WTC11 (cell line): Measurements from ENCODE around the gene EXOSC5. TPM values are rescaled to one million over a fixed set of nuclear protein-coding genes. Genes with fewer than 3 reads are reported as not detected.

Experiments used
- ATAC-seq: fragments of 200-7000 bp; cut with Tn5 transposase; 2 replicates; pipeline ENCODE4 v1.10.0; 2021; ENCODE audit warnings: mild to moderate bottlenecking, moderate library complexity
- CTCF ChIA-PET: fragments of 300-600 bp; sonication (Branson Sonifier 250); formaldehyde crosslinking; loops from one replicate; lab custom pipeline; 2021; ENCODE audit warnings: antibody characterized with exemption; lab: Charles Lee
- POLR2A ChIA-PET: fragments of 350-600 bp; sonication (Branson Sonifier 250); formaldehyde crosslinking; loops from one replicate; lab custom pipeline; 2021; ENCODE audit warnings: antibody characterized with exemption; lab: Charles Lee
- DNase-seq: peaks from one replicate; pipeline ENCODE4 v3.0.0; 2021; ENCODE audit warnings: low spot score
- H3K27ac Mint-ChIP-seq: 2 replicates; pipeline ENCODE4 v1.8.0; 2021; ENCODE audit warnings: mixed read lengths
- H3K27me3 Mint-ChIP-seq: 2 replicates; pipeline ENCODE4 v1.8.0; 2021; ENCODE audit warnings: low read depth, mild to moderate bottlenecking, moderate library complexity, mixed read lengths
- H3K36me3 Mint-ChIP-seq: 2 replicates; pipeline ENCODE4 v1.8.0; 2021; ENCODE audit warnings: mixed read lengths
- H3K4me1 Mint-ChIP-seq: 2 replicates; pipeline ENCODE4 v1.8.0; 2022; ENCODE audit warnings: mixed read lengths
- H3K4me3 Mint-ChIP-seq: 2 replicates; pipeline ENCODE4 v1.8.0; 2021; ENCODE audit warnings: mild to moderate bottlenecking, moderate library complexity, mixed read lengths
- H3K9me3 Mint-ChIP-seq: 2 replicates; pipeline ENCODE4 v1.8.0; 2021; ENCODE audit warnings: mixed read lengths
- ELF4 ChIP-seq: sonication (generic); formaldehyde crosslinking; IDR thresholded peaks from 2 replicates; pipeline ENCODE4 v1.8.1; 2022; ENCODE audit warnings: low read depth, mild to moderate bottlenecking, moderate library complexity, missing genetic modification reagents
- HMGA2 ChIP-seq: fragments of 250-450 bp; sonication (Bioruptor Pico); IDR thresholded peaks from 2 replicates; pipeline ENCODE4 v1.4.0; 2021; ENCODE audit warnings: mild to moderate bottlenecking, moderate library complexity
- MAX ChIP-seq: sonication (generic); formaldehyde crosslinking; IDR thresholded peaks from 2 replicates; pipeline ENCODE4 v1.8.0; 2022; ENCODE audit warnings: mild to moderate bottlenecking, missing genetic modification reagents
- NFATC4 ChIP-seq: fragments of 250-450 bp; sonication (Bioruptor Pico); IDR thresholded peaks from 2 replicates; pipeline ENCODE4 v1.9.0; 2021; ENCODE audit warnings: mild to moderate bottlenecking
- NFYB ChIP-seq: sonication (generic); formaldehyde crosslinking; conservative IDR thresholded peaks from 2 replicates; pipeline ENCODE4 v1.8.0; 2022; ENCODE audit warnings: low read depth, missing genetic modification reagents
- NR1H2 ChIP-seq: sonication (generic); formaldehyde crosslinking; IDR thresholded peaks from 2 replicates; pipeline ENCODE4 v1.9.0; 2021; ENCODE audit warnings: mild to moderate bottlenecking, moderate library complexity, missing genetic modification reagents
- NR2C2 ChIP-seq: sonication (generic); formaldehyde crosslinking; IDR thresholded peaks from 2 replicates; pipeline ENCODE4 v1.8.0; 2022; ENCODE audit warnings: mild to moderate bottlenecking, missing genetic modification reagents
- OVOL2 ChIP-seq: fragments of 250-450 bp; sonication (Bioruptor Pico); IDR thresholded peaks from 2 replicates; pipeline ENCODE4 v1.9.0; 2021; ENCODE audit warnings: mild to moderate bottlenecking, borderline replicate concordance
- PRDM15 ChIP-seq: sonication (generic); formaldehyde crosslinking; IDR thresholded peaks from 2 replicates; pipeline ENCODE4 v1.8.0; 2022; ENCODE audit warnings: missing genetic modification reagents
- PRRX2 ChIP-seq: fragments of 250-450 bp; sonication (Bioruptor Pico); IDR thresholded peaks from 2 replicates; pipeline ENCODE4 v1.8.0; 2021; ENCODE audit warnings: mild to moderate bottlenecking
- RORB ChIP-seq: fragments of 250-450 bp; sonication (Bioruptor Pico); IDR thresholded peaks from 2 replicates; pipeline ENCODE4 v1.9.0; 2021; ENCODE audit warnings: mild to moderate bottlenecking
- SMAD3 ChIP-seq: sonication (generic); formaldehyde crosslinking; IDR thresholded peaks from 2 replicates; pipeline ENCODE4 v1.8.0; 2022; ENCODE audit warnings: missing genetic modification reagents, mild to moderate bottlenecking, borderline replicate concordance
- SP1 ChIP-seq: sonication (generic); formaldehyde crosslinking; conservative IDR thresholded peaks from 2 replicates; pipeline ENCODE4 v1.8.1; 2022; ENCODE audit warnings: missing genetic modification reagents
- TCF7 ChIP-seq: sonication (generic); formaldehyde crosslinking; IDR thresholded peaks from 2 replicates; pipeline ENCODE4 v1.8.0; 2022; ENCODE audit warnings: mild to moderate bottlenecking, low read depth, missing genetic modification reagents, moderate library complexity
- ZNF219 ChIP-seq: sonication (generic); formaldehyde crosslinking; IDR thresholded peaks from 2 replicates; pipeline ENCODE4 v1.8.0; 2023; ENCODE audit warnings: missing genetic modification reagents, mild to moderate bottlenecking, borderline replicate concordance
- ZSCAN18 ChIP-seq: fragments of 250-450 bp; sonication (Bioruptor Pico); IDR thresholded peaks from 2 replicates; pipeline ENCODE4 v2.1.2; 2022; ENCODE audit warnings: mild to moderate bottlenecking, moderate library complexity
- total RNA-seq: library from RNA; stranded (reverse); gene quantifications from 3 replicates; pipeline ENCODE4 v1.2.3, GENCODE V29; 2021
- TF ChIP-seq, protein P1 (sequence below): sonication (generic); formaldehyde crosslinking; IDR thresholded peaks from 2 replicates; pipeline ENCODE4 v1.8.0; 2023; ENCODE audit warnings: missing genetic modification reagents, mild to moderate bottlenecking, borderline replicate concordance

Gene EXOSC5
- total RNA-seq, 1 experiment from 2014 or later, result 56.4 TPM

DNA sequence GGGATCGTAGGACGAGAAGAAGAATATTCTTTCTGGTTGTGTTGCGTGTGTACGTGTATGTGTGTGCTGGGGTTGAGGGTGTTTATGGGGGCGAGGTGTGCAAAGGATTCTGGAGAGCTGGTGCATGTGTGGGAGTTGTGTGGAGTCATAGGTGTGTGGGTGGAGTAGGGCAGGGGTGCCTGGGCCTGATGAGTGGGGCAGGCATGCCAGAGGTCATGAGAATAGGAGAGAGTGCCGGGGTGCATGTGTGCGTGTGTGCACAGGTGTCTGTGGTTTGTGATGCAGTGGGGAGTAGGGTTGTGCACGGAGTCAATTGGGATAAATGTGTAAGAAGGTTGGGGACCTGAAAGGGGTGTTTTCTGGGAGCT lies 20.2 kb downstream of the EXOSC5 start:
- ATAC-seq (no peak; the same call in 1 of the 2 replicates), DNase-seq (no peak)
- Mint-ChIP-seq H3K27me3 (peaks cover 14% of the 10 kb centered on the region), H3K36me3 (no peaks in the 10 kb centered on the region), H3K27ac (no peak overlapping the region; the same call in 1 of the 2 replicates), H3K4me3 (peak overlapping the region; percentile 80), H3K9me3 (no peaks in the 10 kb centered on the region), H3K4me1 (peaks cover 17% of the 10 kb centered on the region)
- TF ChIP-seq ZSCAN18 (CRISPR knock-in tag), result no peak
- no peak for TF ChIP-seq NFATC4 (CRISPR knock-in tag)
- TF ChIP-seq PRRX2 (CRISPR knock-in tag), result no peak
- TF ChIP-seq TCF7 (CRISPR knock-in tag), result no peak
- TF ChIP-seq NR2C2 (CRISPR knock-in tag), result no peak
- no peak for TF ChIP-seq PRDM15 (CRISPR knock-in tag)
- no peak for TF ChIP-seq HMGA2 (CRISPR knock-in tag)
- TF ChIP-seq ELF4 (CRISPR knock-in tag), result no peak
- TF ChIP-seq NR1H2 (CRISPR knock-in tag), result no peak
- no peak for TF ChIP-seq NFYB (CRISPR knock-in tag)
- no peak for TF ChIP-seq ZNF219 (CRISPR knock-in tag)
- TF ChIP-seq, protein P1, sequence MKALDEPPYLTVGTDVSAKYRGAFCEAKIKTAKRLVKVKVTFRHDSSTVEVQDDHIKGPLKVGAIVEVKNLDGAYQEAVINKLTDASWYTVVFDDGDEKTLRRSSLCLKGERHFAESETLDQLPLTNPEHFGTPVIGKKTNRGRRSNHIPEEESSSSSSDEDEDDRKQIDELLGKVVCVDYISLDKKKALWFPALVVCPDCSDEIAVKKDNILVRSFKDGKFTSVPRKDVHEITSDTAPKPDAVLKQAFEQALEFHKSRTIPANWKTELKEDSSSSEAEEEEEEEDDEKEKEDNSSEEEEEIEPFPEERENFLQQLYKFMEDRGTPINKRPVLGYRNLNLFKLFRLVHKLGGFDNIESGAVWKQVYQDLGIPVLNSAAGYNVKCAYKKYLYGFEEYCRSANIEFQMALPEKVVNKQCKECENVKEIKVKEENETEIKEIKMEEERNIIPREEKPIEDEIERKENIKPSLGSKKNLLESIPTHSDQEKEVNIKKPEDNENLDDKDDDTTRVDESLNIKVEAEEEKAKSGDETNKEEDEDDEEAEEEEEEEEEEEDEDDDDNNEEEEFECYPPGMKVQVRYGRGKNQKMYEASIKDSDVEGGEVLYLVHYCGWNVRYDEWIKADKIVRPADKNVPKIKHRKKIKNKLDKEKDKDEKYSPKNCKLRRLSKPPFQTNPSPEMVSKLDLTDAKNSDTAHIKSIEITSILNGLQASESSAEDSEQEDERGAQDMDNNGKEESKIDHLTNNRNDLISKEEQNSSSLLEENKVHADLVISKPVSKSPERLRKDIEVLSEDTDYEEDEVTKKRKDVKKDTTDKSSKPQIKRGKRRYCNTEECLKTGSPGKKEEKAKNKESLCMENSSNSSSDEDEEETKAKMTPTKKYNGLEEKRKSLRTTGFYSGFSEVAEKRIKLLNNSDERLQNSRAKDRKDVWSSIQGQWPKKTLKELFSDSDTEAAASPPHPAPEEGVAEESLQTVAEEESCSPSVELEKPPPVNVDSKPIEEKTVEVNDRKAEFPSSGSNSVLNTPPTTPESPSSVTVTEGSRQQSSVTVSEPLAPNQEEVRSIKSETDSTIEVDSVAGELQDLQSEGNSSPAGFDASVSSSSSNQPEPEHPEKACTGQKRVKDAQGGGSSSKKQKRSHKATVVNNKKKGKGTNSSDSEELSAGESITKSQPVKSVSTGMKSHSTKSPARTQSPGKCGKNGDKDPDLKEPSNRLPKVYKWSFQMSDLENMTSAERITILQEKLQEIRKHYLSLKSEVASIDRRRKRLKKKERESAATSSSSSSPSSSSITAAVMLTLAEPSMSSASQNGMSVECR (CRISPR knock-in tag), result no peak
- TF ChIP-seq RORB (CRISPR knock-in tag), result no peak
- no peak for TF ChIP-seq OVOL2
- ChIA-PET CTCF (interaction anchor here (0.6 to 6.2 kb wide), 3 partner anchors 12 to 71 kb away, joined by 3 to 45 read pairs (median 5); partner anchors contain the start of gene B9D2), POLR2A (interaction anchor here (0.5 to 1.0 kb wide), 2 partner anchors 31 to 50 kb away, joined by 4 to 5 read pairs; partner anchors contain the start of gene B3GNT8)

DNA sequence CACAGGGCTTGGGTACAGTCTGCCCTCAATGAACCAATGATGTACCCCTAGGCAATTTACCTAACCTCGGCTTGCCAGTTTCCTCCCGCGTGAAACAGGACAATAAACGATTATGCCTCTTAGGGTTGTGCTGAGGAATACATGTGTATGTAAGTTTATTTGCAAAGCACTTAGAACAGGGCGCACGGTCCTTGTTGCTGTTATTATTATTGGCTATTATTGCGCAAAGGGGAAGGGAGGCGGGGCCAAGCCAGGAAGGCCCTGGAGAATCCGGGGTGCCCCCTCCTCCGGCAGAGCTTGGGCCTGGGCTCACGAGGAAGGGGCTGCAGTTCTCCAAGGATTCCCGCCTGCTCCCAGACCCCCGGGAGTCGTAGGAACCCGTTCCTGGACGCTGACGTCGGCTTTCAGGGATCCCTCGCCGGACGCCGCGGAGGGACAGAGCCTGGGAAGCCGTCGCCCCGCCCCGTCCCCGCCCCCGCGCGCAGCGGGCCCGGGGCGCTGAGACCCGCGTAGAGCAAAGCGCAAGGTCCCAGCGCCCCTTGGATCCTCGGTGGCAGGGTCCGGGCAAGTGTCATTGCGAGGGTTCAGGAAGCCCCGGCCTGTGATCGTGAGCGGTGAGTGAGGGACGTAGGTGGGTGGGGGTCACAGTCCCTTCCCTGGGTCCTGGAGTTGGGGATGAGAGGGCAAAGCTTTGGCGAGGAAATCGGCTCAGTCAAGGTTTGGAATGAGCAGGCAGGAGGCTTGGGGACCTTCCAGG lies 20.7 kb downstream of the EXOSC5 start, which contains the start of gene TMEM91:
Gene TMEM91, plus strand, starts transcription at position 293 of the 757 bp plus-strand sequence. CDS start 1,777 bp downstream, outside the sequence.
- ATAC-seq (peak; percentile 79), DNase-seq (peak; percentile 76)
- Mint-ChIP-seq H3K4me3 (peak within 1 kb of the TSS; percentile 80), H3K9me3 (no peaks in the 10 kb centered on the region), H3K4me1 (peaks cover 17% of the 10 kb centered on the region), H3K27me3 (peaks cover 14% of the 10 kb centered on the region), H3K27ac (peak within 1 kb of the TSS; percentile 79), H3K36me3 (no peaks in the 10 kb centered on the region)
- TF ChIP-seq SP1 (CRISPR knock-in tag) (peak; percentile 49; the same call in 1 of the 2 replicates), MAX (peak; percentile 53; the same call in 1 of the 2 replicates), SMAD3 (CRISPR knock-in tag) (no peak)
- CTCF ChIA-PET, result interaction anchor here (0.6 to 6.2 kb wide), 5 partner anchors 12 to 71 kb away, joined by 3 to 45 read pairs (median 3); partner anchors contain the start of genes B9D2 and DMAC2
- POLR2A ChIA-PET, result interaction anchor here (0.5 to 1.0 kb wide), 2 partner anchors 31 to 51 kb away, joined by 4 to 5 read pairs; partner anchors contain the start of gene B3GNT8
